ENCODE data around the gene NAT9. TPM values are rescaled to one million over a fixed set of nuclear protein-coding genes. Genes with fewer than 3 reads are reported as not detected.

The NAT9 gene
- total RNA-seq, 1 experiment from 2014 or later = 64.8 TPM

DNA sequence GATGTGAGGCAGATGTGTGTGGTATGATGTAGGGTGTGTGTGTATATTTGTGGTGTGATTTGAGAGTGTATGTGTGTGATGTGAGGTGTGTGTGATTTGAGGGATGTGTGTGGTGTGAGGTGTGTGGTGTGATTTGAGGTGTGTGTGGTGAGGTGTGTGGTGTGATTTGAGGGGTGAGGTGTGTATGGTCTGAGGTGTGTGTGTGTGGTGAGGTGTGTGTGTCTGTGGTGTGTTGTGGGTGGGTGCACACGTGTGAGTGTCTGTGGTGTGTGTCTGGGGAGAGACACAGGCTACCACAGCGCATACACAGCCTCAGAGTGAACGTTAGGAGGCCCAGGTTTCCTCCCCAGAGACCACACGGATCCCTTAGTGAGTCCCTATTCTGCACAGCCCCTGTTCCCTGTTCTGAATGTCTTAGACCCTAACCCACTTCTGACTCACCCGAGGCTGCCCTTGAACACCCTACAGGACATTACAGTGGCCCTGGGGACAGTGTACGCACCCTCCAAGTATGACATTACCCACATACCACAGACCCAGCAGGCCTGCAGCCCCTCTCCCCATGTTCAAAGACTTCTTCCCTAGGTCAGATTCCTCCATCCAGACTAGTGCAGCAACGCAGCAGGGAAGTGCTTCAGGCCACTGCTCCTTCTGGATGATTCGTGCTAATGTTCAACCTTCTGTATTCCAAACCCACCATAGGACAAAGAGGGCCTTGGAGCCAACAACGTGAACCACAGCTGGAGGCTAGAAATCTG is 42.6 kb downstream of the NAT9 start:
- POLR2A ChIA-PET = no interaction called here
- Mint-ChIP-seq H3K4me3 (ENCODE audit: unreplicated experiment) (no peak overlapping the region), H3K27me3 (ENCODE audit: insufficient read depth, unreplicated experiment) (peaks cover 9% of the 10 kb centered on the region), H3K36me3 (ENCODE audit: insufficient read depth, unreplicated experiment) (no peaks in the 10 kb centered on the region), H3K4me1 (ENCODE audit: insufficient read depth, unreplicated experiment) (no peaks in the 10 kb centered on the region), H3K27ac (ENCODE audit: low read depth, unreplicated experiment) (no peak overlapping the region), H3K9me3 (ENCODE audit: unreplicated experiment) (no peaks in the 10 kb centered on the region)
- no peak for TF ChIP-seq CTCF (IDR thresholded peaks at IDR 0.05; ENCODE audit: unreplicated experiment)
- intact Hi-C loops (cut with micrococcal nuclease) = no loop called here
- DNase-seq (ENCODE audit: unreplicated experiment) = no peak
- no TSS peak for BruUV-seq (replicated peaks)
- CTCF ChIA-PET = no interaction called here

DNA sequence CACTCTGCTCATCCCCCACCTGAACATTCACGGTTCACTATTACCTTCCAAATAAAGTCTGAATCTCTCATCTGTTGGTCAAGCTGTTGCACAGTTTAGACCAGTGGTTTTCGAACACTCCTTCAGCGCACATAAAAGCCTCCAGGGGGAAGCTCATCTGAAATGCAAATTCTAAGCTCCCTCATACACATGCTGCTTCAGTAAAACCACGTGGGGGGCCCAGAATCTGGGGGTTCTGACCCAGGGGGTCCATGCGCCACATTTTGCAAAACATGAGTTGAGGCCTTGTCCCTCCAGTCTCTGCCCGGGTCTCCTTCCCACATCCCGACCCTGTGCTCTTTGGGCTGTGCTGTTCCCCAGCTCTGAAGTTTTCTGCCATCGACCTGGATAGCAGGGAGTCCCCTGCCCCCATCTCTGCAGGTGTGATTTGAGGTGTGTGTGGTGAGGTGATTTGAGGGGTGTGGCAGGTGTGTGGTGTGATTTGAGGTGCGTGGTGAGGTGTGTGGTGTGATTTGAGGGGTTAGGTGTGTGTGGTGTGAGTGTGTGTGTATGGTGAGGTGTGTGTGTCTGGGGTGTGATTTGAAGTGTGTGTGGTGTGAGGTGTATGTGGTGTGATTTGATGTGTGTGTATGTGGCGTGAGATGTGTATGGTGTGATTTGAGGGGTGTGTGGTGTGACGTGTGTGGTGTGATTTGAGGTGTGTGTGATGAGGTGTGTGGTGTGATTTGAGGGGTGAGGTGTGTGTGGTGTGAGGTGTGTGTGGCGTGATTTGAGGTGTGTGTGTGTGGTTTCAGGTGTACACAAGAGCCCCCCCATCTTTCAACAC is 43.9 kb downstream of the NAT9 start:
- Mint-ChIP-seq H3K4me3 (ENCODE audit: unreplicated experiment) (no peak overlapping the region), H3K4me1 (ENCODE audit: insufficient read depth, unreplicated experiment) (no peaks in the 10 kb centered on the region), H3K27me3 (ENCODE audit: insufficient read depth, unreplicated experiment) (peaks cover 9% of the 10 kb centered on the region), H3K27ac (ENCODE audit: low read depth, unreplicated experiment) (no peak overlapping the region), H3K9me3 (ENCODE audit: unreplicated experiment) (no peaks in the 10 kb centered on the region), H3K36me3 (ENCODE audit: insufficient read depth, unreplicated experiment) (no peaks in the 10 kb centered on the region)
- no TSS peak for BruUV-seq (replicated peaks)
- DNase-seq (ENCODE audit: unreplicated experiment) = no peak
- TF ChIP-seq CTCF (IDR thresholded peaks at IDR 0.05; ENCODE audit: unreplicated experiment) = no peak
- intact Hi-C loops (cut with micrococcal nuclease) = no loop called here
- ChIA-PET CTCF (interaction anchor here (0.7 kb wide), 2 partner anchors 94 to 134 kb away, joined by 3 to 4 read pairs; no protein-coding TSS in a partner anchor), POLR2A (no interaction called here)

- no peaks in the 10 kb centered on the region for H3K36me3 Mint-ChIP-seq (ENCODE audit: insufficient read depth, unreplicated experiment)
- H3K4me1 Mint-ChIP-seq (ENCODE audit: insufficient read depth, unreplicated experiment) = no peaks in the 10 kb centered on the region
- TF ChIP-seq CTCF (IDR thresholded peaks at IDR 0.05; ENCODE audit: unreplicated experiment) = no peak
- ChIA-PET CTCF (no interaction called here), POLR2A (no interaction called here)
- no peak overlapping the region for H3K27ac Mint-ChIP-seq (ENCODE audit: low read depth, unreplicated experiment)
- peaks cover 3% of the 10 kb centered on the region for H3K27me3 Mint-ChIP-seq (ENCODE audit: insufficient read depth, unreplicated experiment)
- no peaks in the 10 kb centered on the region for H3K9me3 Mint-ChIP-seq (ENCODE audit: unreplicated experiment)
- H3K4me3 Mint-ChIP-seq (ENCODE audit: unreplicated experiment) = no peak overlapping the region
- intact Hi-C loops (cut with micrococcal nuclease) = no loop called here
- BruUV-seq (replicated peaks) = no TSS peak
- DNase-seq (ENCODE audit: unreplicated experiment) = no peak
Observed at GRCh38 chr17:74731347-74731605, 44.9 kb downstream of the NAT9 start.

GRCh38 chr17:74730491-74731346 is 45.4 kb downstream of the NAT9 start:
- Mint-ChIP-seq H3K4me3 (ENCODE audit: unreplicated experiment) (no peak overlapping the region), H3K36me3 (ENCODE audit: insufficient read depth, unreplicated experiment) (no peaks in the 10 kb centered on the region), H3K27ac (ENCODE audit: low read depth, unreplicated experiment) (no peak overlapping the region), H3K27me3 (ENCODE audit: insufficient read depth, unreplicated experiment) (no peaks in the 10 kb centered on the region), H3K4me1 (ENCODE audit: insufficient read depth, unreplicated experiment) (no peaks in the 10 kb centered on the region), H3K9me3 (ENCODE audit: unreplicated experiment) (no peaks in the 10 kb centered on the region)
- DNase-seq (ENCODE audit: unreplicated experiment) = no peak
- CTCF ChIA-PET = no interaction called here
- POLR2A ChIA-PET = no interaction called here
- no TSS peak for BruUV-seq (replicated peaks)
- intact Hi-C loops (cut with micrococcal nuclease) = no loop called here
- TF ChIP-seq CTCF (IDR thresholded peaks at IDR 0.05; ENCODE audit: unreplicated experiment) = no peak
